ENCODE results near the gene BBS4.

- TF ChIP-seq CTCF (IDR thresholded peaks at IDR 0.05; ENCODE audit: low read depth, low read length, poor library complexity, severe bottlenecking) (no peak), EZH2phosphoT487 (IDR thresholded peaks at IDR 0.05; ENCODE audit: borderline replicate concordance, low read length) (no peak)
Observed at GRCh38 chr15:72733941-72734738, 48.1 kb downstream of the BBS4 start.

All from DOHH2 (cell line).